HUES64 (cell line): ENCODE measurements around the gene BFAR.
"Not testable (repeated sequence)": the region's sequence is repeated elsewhere in the genome, so short reads cannot be mapped to it uniquely, and the experiment has no call there.

ENCODE experiments used
- H3K27ac ChIP-seq: 2 replicates; pipeline ENCODE4 v1.7.0; 2013; ENCODE audit warnings: low read depth, low read length, inconsistent platforms
- H3K27me3 ChIP-seq: 2 replicates; pipeline ENCODE4 v1.6.1; 2013; ENCODE audit warnings: mild to moderate bottlenecking, low read length; ENCODE audit not compliant: insufficient read depth
- H3K36me3 ChIP-seq: 2 replicates; pipeline ENCODE4 v1.6.1; 2013; ENCODE audit warnings: mild to moderate bottlenecking, low read length; ENCODE audit not compliant: insufficient read depth
- H3K4me1 ChIP-seq: 2 replicates; pipeline ENCODE4 v1.6.1; 2013; ENCODE audit warnings: mild to moderate bottlenecking, low read length, moderate library complexity; ENCODE audit not compliant: insufficient read depth
- H3K4me3 ChIP-seq: 2 replicates; pipeline ENCODE4 v1.5.1; 2013; ENCODE audit warnings: mild to moderate bottlenecking, low read length, moderate library complexity
- H3K9ac ChIP-seq: 2 replicates; pipeline ENCODE4 v1.6.1; 2013; ENCODE audit warnings: mild to moderate bottlenecking, low read depth, low read length
- H3K9me3 ChIP-seq: 2 replicates; pipeline ENCODE4 v1.6.1; 2013; ENCODE audit warnings: low read depth, low read length; ENCODE audit not compliant: insufficient read depth
- WGBS: fragments of 150-250, 120-280 bp; methylation state at CpG from one replicate; pipeline ENCODE4 v1.1.7; 2013; ENCODE audit warnings: missing lambda C conversion rate; 5-methylcytosine and 5-hydroxymethylcytosine counted together

BFAR gene

GRCh38 chr16:14672403-14672971, 39.7 kb downstream of the BFAR start:
- Histone ChIP-seq H3K27ac (no peak overlapping the region), H3K27me3 (no peaks in the 10 kb centered on the region), H3K36me3 (peaks cover 17% of the 10 kb centered on the region), H3K9me3 (no peaks in the 10 kb centered on the region), H3K4me1 (no peaks in the 10 kb centered on the region), H3K4me3 (no peak overlapping the region), H3K9ac (no peak overlapping the region)
- 87% methylated on average over 7 of the region's 7 CpGs for WGBS

- H3K9ac ChIP-seq = no peak overlapping the region
- no peak overlapping the region for H3K4me3 ChIP-seq
- H3K27me3 ChIP-seq = no peaks in the 10 kb centered on the region
- WGBS = 86% methylated on average over 2 of the region's 3 CpGs
- H3K4me1 ChIP-seq = no peaks in the 10 kb centered on the region
- H3K36me3 ChIP-seq = no peaks in the 10 kb centered on the region
- H3K27ac ChIP-seq = no peak overlapping the region
- H3K9me3 ChIP-seq = no peaks in the 10 kb centered on the region
Measured at GRCh38 chr16:14676633-14677032, 43.9 kb downstream of the BFAR start.

- WGBS = 94% methylated on average over 5 of the region's 5 CpGs
- no peak overlapping the region for H3K27ac ChIP-seq
- H3K36me3 ChIP-seq = no peaks in the 10 kb centered on the region
- no peak overlapping the region for H3K9ac ChIP-seq
- H3K27me3 ChIP-seq = no peaks in the 10 kb centered on the region
- no peaks in the 10 kb centered on the region for H3K4me1 ChIP-seq
- no peak overlapping the region for H3K4me3 ChIP-seq
- no peaks in the 10 kb centered on the region for H3K9me3 ChIP-seq
Measured at GRCh38 chr16:14677627-14678026, 44.9 kb downstream of the BFAR start.

DNA sequence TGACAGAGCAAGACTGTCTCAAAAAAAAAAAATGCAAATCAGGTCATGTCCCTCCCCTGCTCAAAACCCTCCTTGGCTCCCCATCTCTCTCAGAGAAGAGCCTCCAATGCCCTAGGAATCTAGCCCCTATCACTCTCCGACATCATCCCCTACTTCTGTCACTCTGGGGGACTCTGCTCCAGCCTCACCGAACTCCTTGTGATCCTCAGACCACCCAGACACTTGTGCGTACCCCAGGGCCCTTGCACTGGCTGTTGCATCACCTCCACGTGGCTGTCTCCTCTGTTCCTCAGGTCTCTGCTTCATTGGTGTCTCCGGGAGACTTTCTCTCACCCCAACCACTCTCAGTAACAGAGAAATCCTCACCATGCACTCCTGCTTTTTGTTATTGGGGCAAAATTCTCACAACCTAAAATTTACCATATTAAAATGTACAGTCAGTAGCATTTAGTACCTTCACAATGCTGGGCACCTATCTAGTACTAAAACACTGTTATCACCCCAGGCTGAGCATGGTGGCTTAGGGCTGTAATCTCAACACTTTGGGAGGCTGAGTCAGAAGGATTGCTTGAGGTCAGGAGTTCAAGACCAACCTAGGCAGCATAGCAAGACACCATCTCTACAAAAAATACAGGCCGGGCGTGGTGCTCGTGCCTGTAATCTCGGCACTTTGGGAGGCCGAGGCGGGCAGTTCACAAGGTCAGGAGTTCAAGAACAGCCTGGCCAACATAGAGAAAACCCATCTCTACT, 46.2 kb downstream of the BFAR start:
- Histone ChIP-seq H3K4me1 (no peaks in the 10 kb centered on the region), H3K9me3 (no peaks in the 10 kb centered on the region), H3K9ac (no peak overlapping the region), H3K27ac (no peak overlapping the region), H3K27me3 (no peaks in the 10 kb centered on the region), H3K4me3 (no peak overlapping the region), H3K36me3 (no peaks in the 10 kb centered on the region)
- 83% methylated on average over 11 of the region's 11 CpGs for WGBS

DNA sequence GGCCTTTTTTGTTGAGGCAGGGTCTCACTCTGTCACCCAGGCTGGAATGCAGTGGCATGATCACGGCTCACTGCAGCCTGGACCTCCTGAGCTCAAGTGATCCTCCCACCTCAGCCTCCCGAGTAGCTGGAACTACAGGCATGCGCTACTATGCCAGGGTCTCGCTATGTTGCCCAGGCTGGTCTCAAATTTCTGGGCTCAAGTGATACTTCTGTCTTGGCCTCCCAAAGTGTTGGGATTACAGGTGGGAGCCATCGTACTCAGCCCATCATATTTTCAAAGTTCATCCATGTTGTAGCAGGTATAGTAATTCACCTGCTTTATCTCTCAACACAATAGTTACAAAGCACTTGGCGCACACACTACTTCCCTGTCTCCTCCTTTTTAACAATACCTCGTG, 47.6 kb downstream of the BFAR start:
- not testable (repeated sequence) for H3K4me1 ChIP-seq, H3K9me3 ChIP-seq, H3K36me3 ChIP-seq, H3K4me3 ChIP-seq, H3K27ac ChIP-seq, H3K9ac ChIP-seq, H3K27me3 ChIP-seq
- 92% methylated on average over 7 of the region's 7 CpGs for WGBS

DNA sequence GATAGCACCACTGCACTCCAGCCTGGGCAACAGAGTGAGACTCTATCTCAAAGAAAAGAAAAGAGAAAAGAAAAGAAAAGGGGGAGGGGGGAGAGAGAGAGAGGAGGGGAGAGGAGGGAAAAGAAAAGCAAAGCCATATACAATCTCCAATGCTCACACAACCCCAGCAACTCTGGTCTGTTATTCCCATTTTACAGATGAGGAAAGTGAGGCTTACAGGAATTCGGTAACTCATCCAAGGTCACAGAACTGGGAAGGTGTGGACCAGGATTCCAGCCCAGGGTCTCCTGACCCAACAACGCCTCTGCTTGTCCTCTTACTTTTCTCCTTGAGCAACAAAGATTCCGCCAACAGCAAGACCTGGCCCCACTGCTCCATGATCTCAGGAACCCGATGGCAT, 48.4 kb downstream of the BFAR start:
- H3K4me3 ChIP-seq = no peak overlapping the region
- 99% methylated on average over 4 of the region's 4 CpGs for WGBS
- no peaks in the 10 kb centered on the region for H3K36me3 ChIP-seq
- H3K27ac ChIP-seq = no peak overlapping the region
- no peaks in the 10 kb centered on the region for H3K9me3 ChIP-seq
- no peaks in the 10 kb centered on the region for H3K4me1 ChIP-seq
- no peak overlapping the region for H3K9ac ChIP-seq
- H3K27me3 ChIP-seq = no peaks in the 10 kb centered on the region

GRCh38 chr16:14682121-14682520, 49.4 kb downstream of the BFAR start:
- no peaks in the 10 kb centered on the region for H3K9me3 ChIP-seq
- no peaks in the 10 kb centered on the region for H3K36me3 ChIP-seq
- H3K9ac ChIP-seq = no peak overlapping the region
- WGBS = 95% methylated on average over 8 of the region's 8 CpGs
- no peak overlapping the region for H3K27ac ChIP-seq
- no peaks in the 10 kb centered on the region for H3K4me1 ChIP-seq
- H3K27me3 ChIP-seq = no peaks in the 10 kb centered on the region
- H3K4me3 ChIP-seq = no peak overlapping the region

GRCh38 chr16:14685870-14686793, 53.4 kb downstream of the BFAR start:
- not testable (repeated sequence) for H3K9ac ChIP-seq, H3K36me3 ChIP-seq, H3K4me1 ChIP-seq, H3K27ac ChIP-seq, H3K27me3 ChIP-seq, H3K4me3 ChIP-seq, H3K9me3 ChIP-seq
- WGBS = 91% methylated on average over 15 of the region's 15 CpGs

GRCh38 chr16:14694129-14694528, 61.4 kb downstream of the BFAR start, which contains the start of gene PLA2G10:
Gene PLA2G10 (minus strand): TSS chr16:14694308. CDS start chr16:14694229, 79 bp downstream.
- H3K27me3 ChIP-seq, H3K9me3 ChIP-seq, H3K4me3 ChIP-seq, H3K36me3 ChIP-seq, H3K27ac ChIP-seq, H3K9ac ChIP-seq, H3K4me1 ChIP-seq: not testable (repeated sequence)
- WGBS = no CpG with 5 or more reads among the region's 28 CpGs

GRCh38 chr16:14701859-14702258, 69.1 kb downstream of the BFAR start:
- H3K9me3 ChIP-seq, H3K4me3 ChIP-seq, H3K4me1 ChIP-seq, H3K27me3 ChIP-seq, H3K27ac ChIP-seq, H3K9ac ChIP-seq, H3K36me3 ChIP-seq: not testable (repeated sequence)
- WGBS = no CpG with 5 or more reads among the region's 7 CpGs

- H3K9me3 ChIP-seq, H3K4me1 ChIP-seq, H3K27ac ChIP-seq, H3K9ac ChIP-seq, H3K36me3 ChIP-seq, H3K4me3 ChIP-seq, H3K27me3 ChIP-seq: not testable (repeated sequence)
- WGBS = no CpG with 5 or more reads among the region's 11 CpGs
Measured at GRCh38 chr16:14702672-14703071, 69.9 kb downstream of the BFAR start.
